Type B pancreatic cell (in vitro differentiated cells): ENCODE results near the gene STPG4. TPM values are rescaled to one million over a fixed set of nuclear protein-coding genes. Genes with fewer than 3 reads are reported as not detected.

ENCODE experiments used
- DNase-seq: peaks from one replicate; pipeline ENCODE4 v3.0.0; 2021; ENCODE audit warnings: mixed read lengths; ENCODE audit not compliant: unreplicated experiment; ENCODE audit errors: extremely low spot score
- H3K27ac Mint-ChIP-seq: 2 replicates; pipeline ENCODE4 v1.8.0; 2021; ENCODE audit warnings: mild to moderate bottlenecking, mixed read lengths
- H3K27me3 Mint-ChIP-seq: 2 replicates; pipeline ENCODE4 v1.8.0; 2021; ENCODE audit warnings: mixed read lengths
- H3K36me3 Mint-ChIP-seq: 2 replicates; pipeline ENCODE4 v1.8.0; 2021; ENCODE audit warnings: mixed read lengths
- H3K4me1 Mint-ChIP-seq: one replicate; pipeline ENCODE4 v1.8.0; 2021; ENCODE audit warnings: mixed read lengths; ENCODE audit not compliant: unreplicated experiment
- H3K4me3 Mint-ChIP-seq: 2 replicates; pipeline ENCODE4 v1.8.0; 2021; ENCODE audit warnings: mild to moderate bottlenecking, mixed read lengths
- H3K9me3 Mint-ChIP-seq: 2 replicates; pipeline ENCODE4 v1.8.0; 2021; ENCODE audit warnings: mixed read lengths
- total RNA-seq: library from RNA; stranded (reverse); gene quantifications from 2 replicates; pipeline ENCODE4 v1.2.1, GENCODE V29; 2021; ENCODE audit warnings: low replicate concordance
- TF ChIP-seq, protein P1 (sequence below): fragments of 200-600 bp; sonication (generic); conservative IDR thresholded peaks from 2 replicates; pipeline ENCODE4 v1.5.0; 2021; ENCODE audit warnings: antibody characterized with exemption, mild to moderate bottlenecking

STPG4 gene
- total RNA-seq, 1 donor from 2014 or later = 0.36 TPM

DNA sequence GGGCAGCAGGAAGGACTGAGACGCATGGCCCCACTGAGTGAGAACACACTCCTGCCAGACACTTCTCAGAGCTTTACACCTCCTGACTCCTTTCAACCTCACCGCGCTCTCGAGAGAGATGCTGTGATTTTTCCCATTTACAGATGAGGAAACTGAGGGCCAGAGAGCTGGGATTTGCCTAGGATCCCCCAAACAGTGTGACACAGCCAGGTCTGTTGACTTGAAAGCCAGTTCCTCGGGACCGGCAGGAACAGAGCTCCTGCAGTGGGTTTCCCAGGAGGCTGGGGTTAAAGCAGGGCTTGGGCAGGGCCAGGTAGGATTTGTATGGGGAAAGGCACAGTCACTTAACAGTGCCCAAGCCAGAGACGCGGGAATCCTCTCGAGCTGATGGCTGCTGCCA lies 81.9 kb downstream of the STPG4 start:
- Mint-ChIP-seq H3K36me3 (no peaks in the 10 kb centered on the region), H3K4me1 (peaks cover 44% of the 10 kb centered on the region), H3K9me3 (no peaks in the 10 kb centered on the region), H3K27me3 (no peaks in the 10 kb centered on the region), H3K4me3 (peak overlapping the region; percentile 48), H3K27ac (peak overlapping the region; percentile 91)
- DNase-seq = no peak
- TF ChIP-seq, protein P1, sequence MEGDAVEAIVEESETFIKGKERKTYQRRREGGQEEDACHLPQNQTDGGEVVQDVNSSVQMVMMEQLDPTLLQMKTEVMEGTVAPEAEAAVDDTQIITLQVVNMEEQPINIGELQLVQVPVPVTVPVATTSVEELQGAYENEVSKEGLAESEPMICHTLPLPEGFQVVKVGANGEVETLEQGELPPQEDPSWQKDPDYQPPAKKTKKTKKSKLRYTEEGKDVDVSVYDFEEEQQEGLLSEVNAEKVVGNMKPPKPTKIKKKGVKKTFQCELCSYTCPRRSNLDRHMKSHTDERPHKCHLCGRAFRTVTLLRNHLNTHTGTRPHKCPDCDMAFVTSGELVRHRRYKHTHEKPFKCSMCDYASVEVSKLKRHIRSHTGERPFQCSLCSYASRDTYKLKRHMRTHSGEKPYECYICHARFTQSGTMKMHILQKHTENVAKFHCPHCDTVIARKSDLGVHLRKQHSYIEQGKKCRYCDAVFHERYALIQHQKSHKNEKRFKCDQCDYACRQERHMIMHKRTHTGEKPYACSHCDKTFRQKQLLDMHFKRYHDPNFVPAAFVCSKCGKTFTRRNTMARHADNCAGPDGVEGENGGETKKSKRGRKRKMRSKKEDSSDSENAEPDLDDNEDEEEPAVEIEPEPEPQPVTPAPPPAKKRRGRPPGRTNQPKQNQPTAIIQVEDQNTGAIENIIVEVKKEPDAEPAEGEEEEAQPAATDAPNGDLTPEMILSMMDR = no peak

DNA sequence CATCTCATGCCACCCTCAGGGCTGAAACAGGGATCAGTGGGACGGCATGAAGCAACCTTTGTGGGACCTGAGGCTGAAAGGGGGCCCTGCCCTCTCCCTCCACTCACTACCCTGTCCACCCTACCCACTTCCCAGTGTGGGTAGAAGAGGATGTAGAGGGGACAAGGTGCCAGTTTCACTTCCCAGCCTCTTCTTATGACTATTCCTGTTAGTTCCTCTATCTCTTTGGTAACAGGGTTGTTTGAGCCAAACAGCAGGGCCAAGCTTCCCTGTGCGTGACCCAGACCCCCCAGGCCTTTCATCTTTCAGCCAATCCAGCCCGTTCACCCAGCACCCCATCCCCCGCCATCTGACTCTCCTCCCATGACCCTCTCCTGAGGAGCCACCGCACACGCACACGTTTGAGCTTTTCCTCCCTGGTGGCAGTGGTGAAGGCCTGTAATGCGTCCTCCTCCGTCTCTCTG lies 82.3 kb downstream of the STPG4 start:
- H3K9me3 Mint-ChIP-seq = no peaks in the 10 kb centered on the region
- TF ChIP-seq, protein P1 = no peak
- H3K4me1 Mint-ChIP-seq = peaks cover 45% of the 10 kb centered on the region
- peak overlapping the region; percentile 91 for H3K27ac Mint-ChIP-seq
- peaks cover 1% of the 10 kb centered on the region for H3K36me3 Mint-ChIP-seq
- DNase-seq = no peak
- H3K27me3 Mint-ChIP-seq = no peaks in the 10 kb centered on the region
- peak overlapping the region; percentile 48 for H3K4me3 Mint-ChIP-seq

DNA sequence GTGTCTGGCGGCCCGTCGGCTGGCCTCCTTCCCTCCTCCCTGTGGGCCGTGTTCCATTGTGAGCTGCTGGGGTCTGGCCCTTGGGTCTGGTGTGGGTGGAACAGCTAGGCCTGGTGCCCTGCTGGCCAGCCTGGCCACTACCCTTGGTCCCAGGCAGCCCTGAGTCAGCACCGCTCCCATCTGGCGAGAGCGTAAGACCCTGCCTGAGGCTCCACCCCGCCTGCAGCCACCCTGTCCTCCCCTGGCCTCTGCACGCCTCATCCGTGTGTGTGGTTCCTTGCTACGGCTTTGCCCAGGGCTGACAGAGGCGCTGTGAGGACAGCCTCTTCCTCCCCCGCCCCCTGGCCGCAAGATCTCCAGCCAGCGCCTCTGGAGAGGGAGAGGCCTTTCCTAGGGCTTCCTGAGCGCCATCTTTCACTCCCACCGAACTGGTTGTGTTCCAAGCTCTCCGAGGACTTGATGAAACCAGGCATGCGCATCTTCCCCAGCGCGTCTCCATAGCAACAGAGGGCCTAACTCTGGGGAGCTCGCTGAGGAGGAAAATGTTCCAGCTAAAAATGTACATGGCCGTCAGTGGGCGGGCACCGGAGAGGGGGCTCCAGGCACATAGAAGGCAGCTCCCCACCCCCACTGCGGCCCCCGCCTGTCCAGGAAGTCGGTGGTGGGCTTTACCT lies 83.0 kb downstream of the STPG4 start:
- Mint-ChIP-seq H3K4me1 (peaks cover 44% of the 10 kb centered on the region), H3K27ac (peak overlapping the region; percentile 91), H3K36me3 (peaks cover 3% of the 10 kb centered on the region), H3K4me3 (no peak overlapping the region), H3K9me3 (no peaks in the 10 kb centered on the region), H3K27me3 (no peaks in the 10 kb centered on the region)
- DNase-seq = no peak
- TF ChIP-seq, protein P1 = no peak

DNA sequence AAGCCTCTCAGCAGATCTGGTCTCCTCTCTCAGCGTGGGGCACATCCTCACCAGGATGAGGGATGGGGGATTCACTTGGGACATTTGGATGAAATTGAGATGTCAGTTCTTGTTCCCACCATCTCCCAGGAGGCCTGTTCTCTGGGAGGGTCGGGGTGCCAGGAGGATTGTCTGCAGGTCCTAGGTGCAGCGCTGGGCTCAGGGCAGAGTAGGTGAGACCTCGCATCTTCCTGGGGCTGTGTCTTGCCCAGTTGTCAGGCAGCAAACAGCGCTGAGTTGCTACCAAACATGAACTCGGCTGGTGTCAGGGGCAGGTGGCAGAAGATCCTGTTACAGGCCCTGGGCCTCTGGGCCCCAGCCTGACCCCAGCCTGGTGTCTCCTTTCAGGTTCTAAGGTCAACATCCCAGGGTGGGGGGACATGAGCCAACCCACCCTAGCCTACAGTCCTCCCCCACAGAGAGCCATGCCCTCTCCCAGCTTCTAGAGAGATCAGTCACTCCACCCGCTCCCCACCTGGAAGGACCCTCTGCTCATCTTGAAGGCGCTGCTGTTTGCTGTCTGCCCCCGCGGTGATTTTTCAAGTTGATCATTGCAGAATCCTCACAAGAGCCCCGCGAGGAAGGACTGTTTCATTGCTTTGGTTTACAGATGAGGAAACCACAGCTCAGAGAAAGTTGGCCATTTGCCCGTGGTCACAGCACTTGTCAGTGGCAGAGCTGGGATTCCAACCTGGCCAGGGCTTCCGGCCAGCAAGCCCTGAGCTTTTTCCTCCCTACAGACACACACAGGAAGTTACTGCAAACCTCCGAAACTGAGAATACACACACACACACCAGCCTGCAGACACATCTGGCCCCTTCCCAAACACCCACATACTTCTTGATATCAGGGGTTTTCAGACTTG lies 83.9 kb downstream of the STPG4 start:
- H3K27ac Mint-ChIP-seq = peak overlapping the region; percentile 91
- H3K9me3 Mint-ChIP-seq = no peaks in the 10 kb centered on the region
- peak overlapping the region; percentile 36 for H3K4me3 Mint-ChIP-seq
- peaks cover 35% of the 10 kb centered on the region for H3K4me1 Mint-ChIP-seq
- TF ChIP-seq, protein P1 = no peak
- H3K36me3 Mint-ChIP-seq = peaks cover 3% of the 10 kb centered on the region
- no peaks in the 10 kb centered on the region for H3K27me3 Mint-ChIP-seq
- DNase-seq = no peak

DNA sequence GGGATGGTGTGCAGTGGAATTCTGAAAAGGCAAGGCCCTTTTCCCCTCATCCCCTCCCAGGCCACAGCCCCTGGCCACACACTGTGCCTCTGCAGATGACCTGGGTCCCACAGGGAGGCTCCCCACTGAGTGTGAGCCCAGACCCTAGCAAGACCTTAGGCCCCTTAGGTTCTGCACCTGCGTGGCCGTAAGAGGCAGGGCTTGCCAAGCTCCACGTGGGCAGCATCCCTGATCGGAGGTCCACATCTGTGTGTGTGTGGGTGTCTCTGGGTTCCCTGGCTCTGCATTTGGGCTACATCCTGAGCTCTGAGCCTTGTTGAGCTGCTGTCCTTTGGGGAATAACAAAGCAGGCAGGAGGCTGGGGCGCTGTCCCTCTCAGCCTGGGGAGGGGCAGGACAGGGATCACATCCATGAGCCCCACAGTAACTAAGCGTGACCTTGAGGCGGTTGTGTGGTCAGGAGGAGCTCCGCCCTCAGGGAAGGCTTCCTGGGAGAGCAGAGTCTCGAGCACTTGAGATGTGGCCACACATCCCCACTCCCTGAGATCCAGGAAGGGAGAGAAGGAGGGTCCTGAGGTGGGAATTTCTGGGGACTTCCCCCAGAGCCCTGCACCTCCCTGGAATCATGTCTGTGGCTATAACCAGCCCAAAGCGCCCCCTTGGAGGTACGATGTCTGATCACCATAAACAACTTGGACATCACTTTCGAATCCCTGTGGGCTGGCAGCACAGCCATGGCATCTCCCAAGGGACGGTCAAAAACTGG lies 84.8 kb downstream of the STPG4 start:
- Mint-ChIP-seq H3K27ac (peak overlapping the region; percentile 94), H3K36me3 (peaks cover 7% of the 10 kb centered on the region), H3K9me3 (no peaks in the 10 kb centered on the region), H3K27me3 (no peaks in the 10 kb centered on the region), H3K4me1 (peaks cover 35% of the 10 kb centered on the region), H3K4me3 (no peak overlapping the region)
- TF ChIP-seq, protein P1 = no peak
- DNase-seq = no peak
